ENCODE data around the gene ZFP36L1. TPM values are rescaled to one million over a fixed set of nuclear protein-coding genes. Genes with fewer than 3 reads are reported as not detected.

The ZFP36L1 gene
- total and polyA plus RNA-seq, 9 of the 15 experiments (the other 6 are each of a cell fraction or from before 2014, with no cell fraction given): 1.3 to 26.6 (median 3.7) TPM

DNA sequence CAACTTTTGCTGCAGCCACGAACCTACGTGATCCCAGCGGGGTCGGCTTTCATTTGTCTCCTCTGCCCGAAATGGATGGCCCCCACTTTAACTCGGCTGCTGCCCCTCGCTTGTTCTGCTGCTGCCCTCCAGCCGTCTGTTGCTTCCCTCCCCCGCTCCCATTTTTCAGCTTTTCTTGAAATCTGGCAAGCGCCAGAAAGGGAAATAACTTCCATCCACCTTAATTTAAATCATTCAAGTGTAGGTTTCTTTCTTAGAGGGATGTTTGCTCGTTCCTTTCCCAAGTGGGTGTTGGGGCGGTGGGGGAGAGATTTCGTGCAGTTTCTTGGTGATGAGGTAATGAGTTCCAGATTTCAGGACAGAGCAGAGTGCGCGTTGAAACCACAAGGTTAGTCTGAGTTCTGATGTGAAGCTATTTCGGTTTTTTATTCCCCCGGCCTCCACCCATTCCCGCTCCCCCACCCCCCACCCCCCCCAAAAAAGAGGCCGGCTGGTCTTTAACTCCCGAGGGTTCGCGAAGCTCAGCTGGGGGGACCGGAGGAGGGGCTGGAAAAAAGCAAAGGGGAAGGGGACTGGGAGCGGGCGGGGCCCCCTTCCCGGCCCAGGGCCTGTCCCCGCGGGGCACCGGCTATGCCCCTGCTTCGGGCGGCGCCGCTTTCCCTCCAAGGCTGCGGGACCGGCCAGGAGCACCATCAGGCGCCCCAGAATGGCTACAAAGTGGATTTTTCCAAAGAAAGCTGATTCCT, 2.2 kb upstream of the ZFP36L1 start (continued):
- TF ChIP-seq, protein P1, sequence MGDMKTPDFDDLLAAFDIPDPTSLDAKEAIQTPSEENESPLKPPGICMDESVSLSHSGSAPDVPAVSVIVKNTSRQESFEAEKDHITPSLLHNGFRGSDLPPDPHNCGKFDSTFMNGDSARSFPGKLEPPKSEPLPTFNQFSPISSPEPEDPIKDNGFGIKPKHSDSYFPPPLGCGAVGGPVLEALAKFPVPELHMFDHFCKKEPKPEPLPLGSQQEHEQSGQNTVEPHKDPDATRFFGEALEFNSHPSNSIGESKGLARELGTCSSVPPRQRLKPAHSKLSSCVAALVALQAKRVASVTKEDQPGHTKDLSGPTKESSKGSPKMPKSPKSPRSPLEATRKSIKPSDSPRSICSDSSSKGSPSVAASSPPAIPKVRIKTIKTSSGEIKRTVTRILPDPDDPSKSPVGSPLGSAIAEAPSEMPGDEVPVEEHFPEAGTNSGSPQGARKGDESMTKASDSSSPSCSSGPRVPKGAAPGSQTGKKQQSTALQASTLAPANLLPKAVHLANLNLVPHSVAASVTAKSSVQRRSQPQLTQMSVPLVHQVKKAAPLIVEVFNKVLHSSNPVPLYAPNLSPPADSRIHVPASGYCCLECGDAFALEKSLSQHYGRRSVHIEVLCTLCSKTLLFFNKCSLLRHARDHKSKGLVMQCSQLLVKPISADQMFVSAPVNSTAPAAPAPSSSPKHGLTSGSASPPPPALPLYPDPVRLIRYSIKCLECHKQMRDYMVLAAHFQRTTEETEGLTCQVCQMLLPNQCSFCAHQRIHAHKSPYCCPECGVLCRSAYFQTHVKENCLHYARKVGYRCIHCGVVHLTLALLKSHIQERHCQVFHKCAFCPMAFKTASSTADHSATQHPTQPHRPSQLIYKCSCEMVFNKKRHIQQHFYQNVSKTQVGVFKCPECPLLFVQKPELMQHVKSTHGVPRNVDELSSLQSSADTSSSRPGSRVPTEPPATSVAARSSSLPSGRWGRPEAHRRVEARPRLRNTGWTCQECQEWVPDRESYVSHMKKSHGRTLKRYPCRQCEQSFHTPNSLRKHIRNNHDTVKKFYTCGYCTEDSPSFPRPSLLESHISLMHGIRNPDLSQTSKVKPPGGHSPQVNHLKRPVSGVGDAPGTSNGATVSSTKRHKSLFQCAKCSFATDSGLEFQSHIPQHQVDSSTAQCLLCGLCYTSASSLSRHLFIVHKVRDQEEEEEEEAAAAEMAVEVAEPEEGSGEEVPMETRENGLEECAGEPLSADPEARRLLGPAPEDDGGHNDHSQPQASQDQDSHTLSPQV (IDR thresholded peaks at IDR 0.05): no peak
- TF ChIP-seq ATF7 (IDR thresholded peaks at IDR 0.05): 0 out of 2 replicates have a peak, but pooled peaks have one; percentile 43
- no peak for TF ChIP-seq FOXK1 (CRISPR knock-in tag; IDR thresholded peaks at IDR 0.05; ENCODE audit: borderline replicate concordance)
- no peak for TF ChIP-seq POLR2B (IDR thresholded peaks at IDR 0.05; ENCODE audit: low read depth, partially characterized antibody)
- no peak for TF ChIP-seq ZNF740 (CRISPR knock-in tag; IDR thresholded peaks at IDR 0.05)
- peak in 1 of 2 experiments; percentile 75; a peak in 2 of 4 replicates for TF ChIP-seq ZNF740 (tag; IDR thresholded peaks at IDR 0.05)
- TF ChIP-seq, protein P2, sequence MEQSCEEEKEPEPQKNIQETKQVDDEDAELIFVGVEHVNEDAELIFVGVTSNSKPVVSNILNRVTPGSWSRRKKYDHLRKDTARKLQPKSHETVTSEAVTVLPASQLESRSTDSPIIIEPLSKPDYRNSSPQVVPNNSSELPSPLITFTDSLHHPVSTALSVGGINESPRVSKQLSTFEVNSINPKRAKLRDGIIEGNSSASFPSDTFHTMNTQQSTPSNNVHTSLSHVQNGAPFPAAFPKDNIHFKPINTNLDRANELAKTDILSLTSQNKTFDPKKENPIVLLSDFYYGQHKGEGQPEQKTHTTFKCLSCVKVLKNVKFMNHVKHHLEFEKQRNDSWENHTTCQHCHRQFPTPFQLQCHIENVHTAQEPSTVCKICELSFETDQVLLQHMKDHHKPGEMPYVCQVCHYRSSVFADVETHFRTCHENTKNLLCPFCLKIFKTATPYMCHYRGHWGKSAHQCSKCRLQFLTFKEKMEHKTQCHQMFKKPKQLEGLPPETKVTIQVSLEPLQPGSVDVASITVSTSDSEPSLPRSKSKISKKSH (CRISPR knock-in tag; IDR thresholded peaks at IDR 0.05): no peak
- TF ChIP-seq NEUROD1 (IDR thresholded peaks at IDR 0.05; ENCODE audit: borderline replicate concordance, low read depth, low read length, partially characterized antibody): no peak
- no peak for TF ChIP-seq USF2 (CRISPR knock-in tag; IDR thresholded peaks at IDR 0.05)
- TF ChIP-seq, protein P3, sequence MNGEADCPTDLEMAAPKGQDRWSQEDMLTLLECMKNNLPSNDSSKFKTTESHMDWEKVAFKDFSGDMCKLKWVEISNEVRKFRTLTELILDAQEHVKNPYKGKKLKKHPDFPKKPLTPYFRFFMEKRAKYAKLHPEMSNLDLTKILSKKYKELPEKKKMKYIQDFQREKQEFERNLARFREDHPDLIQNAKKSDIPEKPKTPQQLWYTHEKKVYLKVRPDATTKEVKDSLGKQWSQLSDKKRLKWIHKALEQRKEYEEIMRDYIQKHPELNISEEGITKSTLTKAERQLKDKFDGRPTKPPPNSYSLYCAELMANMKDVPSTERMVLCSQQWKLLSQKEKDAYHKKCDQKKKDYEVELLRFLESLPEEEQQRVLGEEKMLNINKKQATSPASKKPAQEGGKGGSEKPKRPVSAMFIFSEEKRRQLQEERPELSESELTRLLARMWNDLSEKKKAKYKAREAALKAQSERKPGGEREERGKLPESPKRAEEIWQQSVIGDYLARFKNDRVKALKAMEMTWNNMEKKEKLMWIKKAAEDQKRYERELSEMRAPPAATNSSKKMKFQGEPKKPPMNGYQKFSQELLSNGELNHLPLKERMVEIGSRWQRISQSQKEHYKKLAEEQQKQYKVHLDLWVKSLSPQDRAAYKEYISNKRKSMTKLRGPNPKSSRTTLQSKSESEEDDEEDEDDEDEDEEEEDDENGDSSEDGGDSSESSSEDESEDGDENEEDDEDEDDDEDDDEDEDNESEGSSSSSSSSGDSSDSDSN (IDR thresholded peaks at IDR 0.05; ENCODE audit: borderline replicate concordance in 1 of 2, low read depth in 2 of 2, low read length in 2 of 2): 0 out of 4 replicates have a peak, but pooled peaks of 1 of the 2 experiments have one; percentile 18
- no peak for TF ChIP-seq RNF2 (IDR thresholded peaks at IDR 0.05)
